Spleen (tissue), 11 donors: Measurements from ENCODE around the gene TMEM239. TPM values are rescaled to one million over a fixed set of nuclear protein-coding genes. Genes with fewer than 3 reads are reported as not detected.
A peak's percentile ranks its signal among the peaks of the same experiment; 100 is the strongest.

Source experiments
- DNase-seq: peaks from one replicate; pipeline ENCODE4 v3.0.0-alpha.2; 2020
- H3K27ac ChIP-seq, 8 donors: fragments of 200-600 bp; sonication (generic) in 7 of 8; 1 replicate in 4 of 8; 2 replicates in 4 of 8; pipeline versions ENCODE4 v1.5.0 to v1.8.0; 2016 to 2021; ENCODE audit warnings: inconsistent platforms in 4 of 8, mild to moderate bottlenecking in 4 of 8, moderate library complexity in 1 of 8
- H3K27me3 ChIP-seq, 7 donors: fragments of 200-600 bp; sonication (generic) in 6 of 7; replicated peaks in 1 of 7; 1 replicate in 4 of 7; 2 replicates in 3 of 7; pipeline versions ENCODE4 v1.5.0 to v1.8.0; 2016 to 2021; ENCODE audit warnings: inconsistent platforms in 3 of 7, mild to moderate bottlenecking in 1 of 7
- H3K36me3 ChIP-seq, 6 donors: fragments of 200-600 bp; sonication (generic) in 5 of 6; 1 replicate in 4 of 6; 2 replicates in 2 of 6; pipeline versions ENCODE4 v1.5.0 to v1.8.0; 2016 to 2021; ENCODE audit warnings: inconsistent platforms in 2 of 6
- H3K4me1 ChIP-seq, 6 donors: fragments of 200-600 bp; sonication (generic) in 5 of 6; 1 replicate in 3 of 6; 2 replicates in 3 of 6; pipeline versions ENCODE4 v1.5.0 to v1.8.0; 2016 to 2021; ENCODE audit warnings: inconsistent platforms in 3 of 6
- H3K4me3 ChIP-seq, 8 donors: fragments of 200-600 bp; sonication (generic) in 7 of 8; 1 replicate in 4 of 8; 2 replicates in 4 of 8; pipeline versions ENCODE4 v1.5.0 to v1.8.0; 2016 to 2021; ENCODE audit warnings: inconsistent platforms in 4 of 8, mild to moderate bottlenecking in 4 of 8, moderate library complexity in 2 of 8
- H3K9me3 ChIP-seq, 8 donors: fragments of 200-600 bp; sonication (generic) in 7 of 8; 1 replicate in 4 of 8; 2 replicates in 4 of 8; pipeline versions ENCODE4 v1.5.0 to v1.8.0; 2016 to 2021; ENCODE audit warnings: inconsistent platforms in 4 of 8
- POLR2A ChIP-seq, 3 donors: fragments of 450-650 bp; IDR thresholded peaks; one replicate each; pipeline ENCODE4 v1.5.1; 2017; ENCODE audit warnings: antibody characterized with exemption in 3 of 3, mild to moderate bottlenecking in 1 of 3
- POLR2AphosphoS5 ChIP-seq, 3 donors: sonication (generic); formaldehyde crosslinking; IDR thresholded peaks; one replicate each; pipeline ENCODE4 v1.5.1; 2017; ENCODE audit warnings: antibody characterized with exemption in 3 of 3
- WGBS, 5 donors: extraction: QIAGEN DNeasy Blood & Tissue Kit in 3 of 5; methylation state at CpG; one replicate each; pipeline versions ENCODE4 v1.1.5 to v1.1.7; 2013 to 2018; 5-methylcytosine and 5-hydroxymethylcytosine counted together
- intact Hi-C: fragments of 100-400 bp; cut with DNase I; formaldehyde crosslinking; loops from one replicate; pipeline ENCODE4 v1.15.0; 2023; ENCODE audit warnings: low total_unique reads
- polyA plus RNA-seq, 3 donors: library from polyadenylated mRNA; stranded (reverse); fragments of 200-250 nt; gene quantifications; one replicate each; pipeline ENCODE4 v1.2.1, GENCODE V29; 2013
- total RNA-seq, 7 donors: library from RNA; depleted of rRNA in 3 of 7; stranded (reverse); fragments of >200 nt in 3 of 7; fragmentation: NEBNext Ultra II Directional in 4 of 7; extraction: Animal tissue kit (Norgen Biotek cat#: 25700) in 4 of 7; gene quantifications; one replicate each; pipeline versions ENCODE4 v1.1.0 to v1.2.1, GENCODE V29; 2016 to 2021
- TF ChIP-seq, protein P1 (sequence below), 11 experiments: fragments of 200-600 bp in 7 of 11; fragments of 450-650 bp in 4 of 11; sonication (generic) in 4 of 11; IDR thresholded peaks in 8 of 11; conservative IDR thresholded peaks in 3 of 11; 1 replicate in 7 of 11; 2 replicates in 4 of 11; pipeline versions ENCODE4 v1.4.0 to v1.8.0; 2016 to 2021; ENCODE audit warnings: antibody characterized with exemption in 11 of 11, inconsistent platforms in 4 of 11, mild to moderate bottlenecking in 1 of 11
- donor health status: healthy with polysubstance abuse.
- donor health status: DM: no; HTN: no; CAD: no; lungs with moderate emphysema.
- donor health status: DM: no; HTN: no; CAD: no.
- donor health status: Bipolar disorder and iron deficiency.
- donor health status: healthy.
- donor health status: DM: no; HTN: no; CAD: no.
- donor health status: DM: yes; HTN: yes; CAD: no.

TMEM239 gene
- total and polyA plus RNA-seq, 10 donors = not detected

DNA sequence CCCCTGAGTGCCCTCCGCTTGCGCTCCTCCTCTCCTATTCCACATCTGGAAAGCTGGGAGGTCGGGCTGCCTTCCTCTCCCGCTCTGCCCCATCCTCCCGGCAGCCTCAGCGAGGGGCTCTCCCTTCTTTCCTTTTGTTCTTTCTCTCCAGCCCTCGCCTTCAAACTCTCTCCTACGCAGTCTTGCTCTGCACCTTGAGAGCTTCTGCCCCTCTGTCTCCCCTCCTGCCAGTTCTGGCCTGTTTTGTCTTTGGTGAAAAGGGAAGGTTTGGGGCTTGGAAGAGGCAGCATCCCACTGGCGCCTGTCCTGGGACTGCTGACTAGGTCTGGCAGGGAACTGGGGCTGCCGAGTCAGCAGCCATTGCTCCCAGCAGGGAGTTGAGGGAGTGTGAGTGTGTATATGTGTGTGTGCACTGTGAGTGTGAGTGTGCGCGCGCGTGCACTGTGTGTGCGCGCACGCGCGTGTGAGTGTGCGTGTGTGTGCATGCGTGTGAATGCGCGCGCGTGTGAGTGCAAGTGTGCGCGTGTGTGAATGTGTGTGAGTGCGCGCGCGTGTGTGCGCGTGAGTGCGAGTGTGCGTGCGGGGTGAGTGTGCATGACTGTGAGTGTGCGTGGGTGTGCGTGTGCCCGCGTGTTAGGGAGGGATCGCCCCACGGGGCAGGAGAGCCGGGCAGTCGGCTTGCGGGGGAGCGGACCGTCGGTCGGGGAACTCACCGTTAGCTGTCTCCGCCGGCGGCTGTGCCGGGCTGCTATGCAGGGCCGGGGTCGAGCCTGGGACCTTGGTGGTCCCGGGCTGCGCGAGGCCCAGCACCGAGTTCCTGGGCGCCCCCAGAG, 16.3 kb upstream of the TMEM239 start:
- Histone ChIP-seq H3K9me3 (no peaks in the 10 kb centered on the region), H3K36me3 (no peaks in the 10 kb centered on the region), H3K27ac (no peak overlapping the region), H3K4me3 (peak overlapping the region in 7 of 8 donors; percentile 25 to 65 (median 34)), H3K4me1 (peaks cover 3 to 31% (median 26%) of the 10 kb centered on the region in 6 donors), H3K27me3 (peaks cover 0 to 100% (median 42%) of the 10 kb centered on the region in 7 donors)
- intact Hi-C loops = no loop called here
- TF ChIP-seq POLR2A (IDR thresholded peaks at IDR 0.05) (no peak), POLR2AphosphoS5 (IDR thresholded peaks at IDR 0.05) (no peak)
- TF ChIP-seq, protein P1, sequence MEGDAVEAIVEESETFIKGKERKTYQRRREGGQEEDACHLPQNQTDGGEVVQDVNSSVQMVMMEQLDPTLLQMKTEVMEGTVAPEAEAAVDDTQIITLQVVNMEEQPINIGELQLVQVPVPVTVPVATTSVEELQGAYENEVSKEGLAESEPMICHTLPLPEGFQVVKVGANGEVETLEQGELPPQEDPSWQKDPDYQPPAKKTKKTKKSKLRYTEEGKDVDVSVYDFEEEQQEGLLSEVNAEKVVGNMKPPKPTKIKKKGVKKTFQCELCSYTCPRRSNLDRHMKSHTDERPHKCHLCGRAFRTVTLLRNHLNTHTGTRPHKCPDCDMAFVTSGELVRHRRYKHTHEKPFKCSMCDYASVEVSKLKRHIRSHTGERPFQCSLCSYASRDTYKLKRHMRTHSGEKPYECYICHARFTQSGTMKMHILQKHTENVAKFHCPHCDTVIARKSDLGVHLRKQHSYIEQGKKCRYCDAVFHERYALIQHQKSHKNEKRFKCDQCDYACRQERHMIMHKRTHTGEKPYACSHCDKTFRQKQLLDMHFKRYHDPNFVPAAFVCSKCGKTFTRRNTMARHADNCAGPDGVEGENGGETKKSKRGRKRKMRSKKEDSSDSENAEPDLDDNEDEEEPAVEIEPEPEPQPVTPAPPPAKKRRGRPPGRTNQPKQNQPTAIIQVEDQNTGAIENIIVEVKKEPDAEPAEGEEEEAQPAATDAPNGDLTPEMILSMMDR (IDR thresholded peaks at IDR 0.05 in 8 of 11, conservative IDR thresholded peaks at IDR 0.05 in 3 of 11) = no peak
- 1 to 4% (median 2%) methylated on average over 19 to 61 of the region's 61 CpGs for WGBS, 5 donors
- no peak for DNase-seq

DNA sequence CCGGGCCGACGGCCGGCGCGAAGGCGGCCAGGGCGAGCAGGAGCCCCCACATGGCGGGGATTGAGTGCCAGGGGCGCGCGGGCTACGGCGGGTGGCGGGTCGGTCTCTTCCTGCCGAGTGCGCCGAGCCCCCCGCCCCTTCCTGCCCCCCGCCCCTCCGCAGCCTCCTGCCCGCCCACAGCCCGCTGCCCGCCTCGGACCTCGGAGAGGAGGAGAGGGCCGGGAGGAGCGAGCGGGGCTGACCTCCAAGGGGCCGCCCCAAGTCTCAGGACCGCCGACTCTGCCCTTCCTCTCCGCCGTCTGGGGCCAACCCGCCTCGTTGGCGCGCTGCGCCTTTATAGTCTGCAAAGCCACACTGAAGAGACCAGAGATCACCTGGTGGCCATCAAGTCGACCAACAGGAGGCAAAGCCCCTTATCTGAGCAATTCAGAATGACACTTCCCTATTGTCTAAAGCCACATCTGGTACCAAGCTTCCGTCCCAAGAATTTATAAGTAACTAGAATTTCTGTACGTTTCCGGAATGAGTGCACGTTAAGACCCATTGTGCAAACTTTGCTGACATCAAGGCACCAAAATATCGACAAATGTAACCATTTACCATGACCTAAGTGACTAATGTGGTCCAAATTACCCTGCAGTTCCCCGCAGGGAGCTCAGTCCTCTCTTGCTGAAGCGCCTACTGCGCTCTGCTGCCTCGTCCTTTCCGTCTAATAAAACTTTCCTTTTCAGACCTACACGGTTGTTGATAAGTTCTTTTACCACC, 15.5 kb upstream of the TMEM239 start, which contains the start of gene CPXM1:
Gene CPXM1, minus strand, starts transcription at position 107 of the 765 bp plus-strand sequence. Its CDS starts 55 bp downstream, at position 52.
- H3K27me3 ChIP-seq = peaks cover 0 to 100% (median 50%) of the 10 kb centered on the region in 7 donors
- H3K9me3 ChIP-seq = no peaks in the 10 kb centered on the region
- H3K4me1 ChIP-seq = peaks cover 3 to 33% (median 26%) of the 10 kb centered on the region in 6 donors
- DNase-seq = no peak
- intact Hi-C loops = no loop called here
- 0 to 7% (median 1%) methylated on average over 21 to 52 of the region's 52 CpGs for WGBS, 5 donors
- H3K36me3 ChIP-seq = no peaks in the 10 kb centered on the region
- peak within 1 kb of the TSS in 7 of 8 donors; percentile 25 to 65 (median 34) for H3K4me3 ChIP-seq
- no peak for TF ChIP-seq POLR2AphosphoS5 (IDR thresholded peaks at IDR 0.05)
- TF ChIP-seq POLR2A (IDR thresholded peaks at IDR 0.05) = no peak
- TF ChIP-seq, protein P1 (IDR thresholded peaks at IDR 0.05 in 8 of 11, conservative IDR thresholded peaks at IDR 0.05 in 3 of 11) = no peak
- H3K27ac ChIP-seq = no peak within 1 kb of the TSS

DNA sequence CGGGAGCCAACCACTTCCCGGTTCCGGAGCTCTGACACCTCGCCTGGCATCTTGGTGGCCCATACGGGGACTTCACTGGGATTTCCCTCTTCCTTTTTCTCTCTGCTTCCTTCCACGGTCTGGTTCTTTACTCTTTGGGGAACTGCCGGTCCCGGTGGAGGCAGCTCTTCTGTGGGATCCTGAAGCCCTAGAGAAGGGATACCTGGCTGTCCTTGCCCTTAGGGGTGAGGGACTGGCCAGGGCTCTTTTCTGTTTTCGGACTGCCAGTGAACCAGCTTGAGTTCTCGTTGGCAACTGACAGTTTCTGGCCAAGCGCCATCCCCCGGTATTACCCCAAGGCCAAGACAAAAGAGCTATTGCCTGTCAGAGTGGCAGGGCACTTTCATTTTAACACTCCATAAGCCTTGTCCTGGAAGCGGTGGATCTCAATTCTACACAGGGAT, 14.9 kb upstream of the TMEM239 start:
- intact Hi-C loops = no loop called here
- H3K27ac ChIP-seq = no peak overlapping the region
- peaks cover 3 to 33% (median 26%) of the 10 kb centered on the region in 6 donors for H3K4me1 ChIP-seq
- DNase-seq = no peak
- peak overlapping the region in 3 of 8 donors; percentile 42 to 65 (median 43) for H3K4me3 ChIP-seq
- TF ChIP-seq POLR2A (IDR thresholded peaks at IDR 0.05) (no peak), POLR2AphosphoS5 (IDR thresholded peaks at IDR 0.05) (no peak)
- TF ChIP-seq, protein P1 (IDR thresholded peaks at IDR 0.05 in 8 of 11, conservative IDR thresholded peaks at IDR 0.05 in 3 of 11) = no peak
- H3K9me3 ChIP-seq = no peaks in the 10 kb centered on the region
- peaks cover 0 to 100% (median 51%) of the 10 kb centered on the region in 7 donors for H3K27me3 ChIP-seq
- no peaks in the 10 kb centered on the region for H3K36me3 ChIP-seq
- WGBS, 5 donors = 4 to 10% (median 4%) methylated on average over 13 of the region's 13 CpGs
